Natural killer cell (primary cell): Measurements from ENCODE around the gene GHITM. TPM values are rescaled to one million over a fixed set of nuclear protein-coding genes. Genes with fewer than 3 reads are reported as not detected.

ENCODE experiments used
- total RNA-seq, 4 donors: library from RNA; stranded (reverse); fragments of 120-200 nt in 1 of 4; gene quantifications; one replicate each; pipeline versions ENCODE4 v1.2.3 to v1.2.4, GENCODE V29; 2013 to 2022

The GHITM gene
- total RNA-seq, 3 donors from 2014 or later (not counting 1 experiment from before 2014, with no cell fraction given): 84.3 to 89.3 (median 87.9) TPM

Other genes with a start within 250 kb of the GHITM start
- gene GPR15LG, start 34.3 kb downstream of the GHITM start, total RNA-seq: not detected
- 1 to 10 TPM; 4.0 to 9.5 (median 6.5) TPM for gene CDHR1, start 55.0 kb downstream of the GHITM start, total RNA-seq
- not detected for gene LRIT2, start 86.0 kb downstream of the GHITM start, total RNA-seq
- gene LRIT1, start 102.0 kb downstream of the GHITM start, total RNA-seq: not detected
- not detected for gene RGR, start 105.5 kb downstream of the GHITM start, total RNA-seq
- gene CCSER2, start 189.1 kb downstream of the GHITM start, total RNA-seq: 100 to 1,000 TPM; 125 to 158 (median 146) TPM